Measurements from ENCODE around the gene STMN3. TPM values are rescaled to one million over a fixed set of nuclear protein-coding genes. Genes with fewer than 3 reads are reported as not detected.

The STMN3 gene
- total RNA-seq, 1 donor from 2014 or later = 5.5 TPM

DNA sequence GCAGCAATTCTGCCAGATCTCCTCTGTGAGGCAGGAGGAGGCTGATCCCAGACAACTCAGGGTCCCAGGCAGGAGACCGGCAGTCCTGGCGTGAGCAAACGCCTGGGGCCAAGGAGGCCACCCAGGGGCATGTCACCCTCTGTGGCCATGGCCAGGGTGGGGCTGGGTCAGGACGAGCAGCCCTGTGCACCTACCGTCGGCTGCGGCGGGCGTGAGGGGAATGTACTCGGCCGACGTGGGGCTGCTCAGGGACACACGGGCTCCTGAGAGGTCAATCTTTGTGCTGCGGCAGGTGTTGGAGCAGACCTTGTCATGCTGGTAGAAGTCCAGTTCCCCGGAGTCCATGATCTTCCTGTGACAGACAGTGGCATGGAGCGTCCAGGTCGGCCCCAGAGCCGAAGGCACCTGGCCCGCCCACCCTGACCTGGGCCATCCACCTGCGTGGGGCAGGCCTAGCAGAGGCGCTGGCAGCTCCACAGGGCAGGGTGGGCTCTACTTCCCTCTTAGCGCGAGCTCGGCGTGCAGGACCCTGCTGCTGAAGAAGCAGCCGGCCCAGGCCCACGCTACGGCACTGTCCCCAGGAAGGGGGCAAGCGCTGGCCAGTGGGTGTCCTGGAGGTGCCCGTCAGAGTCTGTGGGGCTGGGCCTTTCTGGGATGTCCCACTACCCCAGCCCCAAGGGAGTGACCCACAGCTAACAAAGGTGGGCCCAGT lies 57.7 kb downstream of the STMN3 start:
- Mint-ChIP-seq H3K4me1 (ENCODE audit: low read depth) (no peaks in the 10 kb centered on the region), H3K27ac (no peak overlapping the region), H3K9me3 (no peaks in the 10 kb centered on the region), H3K36me3 (ENCODE audit: low read depth) (peaks cover 35% of the 10 kb centered on the region), H3K27me3 (ENCODE audit: insufficient read depth) (no peaks in the 10 kb centered on the region), H3K4me3 (no peak overlapping the region)
- intact Hi-C loops (cut with micrococcal nuclease) = no loop called here
- DNase-seq (ENCODE audit: low spot score) = no peak

DNA sequence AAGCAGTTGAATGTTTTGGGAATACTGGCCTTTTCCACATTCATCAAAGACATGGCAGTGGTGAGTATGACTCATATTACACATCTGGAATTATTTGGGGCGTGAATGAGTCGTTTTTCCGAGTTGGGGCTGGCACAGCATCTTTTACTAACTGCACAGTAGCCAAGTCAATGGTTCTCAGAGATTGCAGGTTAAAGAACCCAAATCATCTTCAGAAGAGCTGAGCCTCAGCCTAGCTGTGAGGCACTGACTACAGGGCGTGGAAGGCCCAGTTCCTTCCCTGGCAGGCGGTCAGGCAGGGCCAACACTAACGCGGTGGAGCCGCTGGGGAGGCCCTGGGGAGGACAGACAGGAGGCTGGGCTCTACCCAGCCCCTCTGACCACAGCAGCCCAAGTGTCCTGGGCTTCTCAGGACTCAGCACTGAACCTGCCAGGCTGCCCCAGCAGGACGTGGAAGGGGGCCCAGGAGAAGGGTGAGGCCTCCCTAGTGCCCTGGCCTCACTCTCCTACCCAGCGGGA lies 59.1 kb downstream of the STMN3 start:
- intact Hi-C loops (cut with micrococcal nuclease) = no loop called here
- Mint-ChIP-seq H3K9me3 (no peaks in the 10 kb centered on the region), H3K27ac (no peak overlapping the region), H3K36me3 (ENCODE audit: low read depth) (peaks cover 31% of the 10 kb centered on the region), H3K27me3 (ENCODE audit: insufficient read depth) (no peaks in the 10 kb centered on the region), H3K4me1 (ENCODE audit: low read depth) (no peaks in the 10 kb centered on the region), H3K4me3 (no peak overlapping the region)
- no peak for DNase-seq (ENCODE audit: low spot score)

DNA sequence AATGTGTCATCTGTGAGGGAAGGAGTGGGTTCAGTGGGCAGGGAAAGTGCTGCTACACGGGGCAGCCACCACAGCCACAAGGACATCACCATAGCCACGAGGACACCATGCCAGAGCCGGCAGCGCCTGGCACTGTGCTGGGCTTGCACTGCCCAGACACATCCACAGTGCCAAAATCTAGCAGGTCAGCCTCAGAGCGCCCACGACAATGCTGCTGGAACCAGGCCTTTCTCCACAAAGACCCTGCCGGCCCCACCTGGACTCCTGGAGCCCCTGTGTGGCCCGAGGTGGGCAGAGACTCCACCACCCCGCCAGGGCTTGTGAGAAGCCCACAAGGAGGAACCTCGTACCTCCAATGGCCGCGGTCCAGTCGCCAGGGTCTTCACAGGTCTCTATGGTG lies 60.6 kb downstream of the STMN3 start:
- Mint-ChIP-seq H3K27ac (no peak overlapping the region), H3K9me3 (no peaks in the 10 kb centered on the region), H3K36me3 (ENCODE audit: low read depth) (peaks cover 26% of the 10 kb centered on the region), H3K4me3 (no peak overlapping the region), H3K4me1 (ENCODE audit: low read depth) (no peaks in the 10 kb centered on the region), H3K27me3 (ENCODE audit: insufficient read depth) (no peaks in the 10 kb centered on the region)
- no peak for DNase-seq (ENCODE audit: low spot score)
- intact Hi-C loops (cut with micrococcal nuclease) = no loop called here

DNA sequence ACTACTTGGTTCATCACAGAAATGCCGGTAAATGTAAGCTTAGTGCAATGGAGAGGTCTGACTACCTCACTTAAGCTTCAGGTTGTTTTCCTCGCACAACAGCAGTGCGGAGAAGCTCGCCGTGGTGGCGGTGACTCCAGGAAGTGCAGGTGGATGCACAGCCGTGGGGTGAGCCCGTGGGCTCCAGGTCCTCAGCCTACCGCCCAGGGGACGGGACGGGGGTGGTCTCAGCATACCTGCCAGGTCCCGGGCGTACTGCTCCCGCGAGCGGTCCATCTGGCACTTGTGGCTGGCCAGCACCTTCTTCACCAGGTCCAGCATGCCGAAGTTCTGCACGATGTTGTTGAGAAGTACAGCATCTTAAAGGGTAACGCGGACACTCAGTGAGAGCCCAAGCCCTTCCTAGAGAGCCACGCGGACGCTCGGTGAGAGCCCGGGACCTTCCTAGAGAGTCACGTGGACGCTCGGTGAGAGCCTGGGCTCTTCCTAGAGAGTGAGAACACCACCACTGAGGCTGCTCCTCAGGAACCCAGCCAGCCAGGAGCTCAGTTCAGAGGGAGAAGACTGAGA lies 61.4 kb downstream of the STMN3 start:
- no peaks in the 10 kb centered on the region for H3K27me3 Mint-ChIP-seq (ENCODE audit: insufficient read depth)
- no peak overlapping the region for H3K27ac Mint-ChIP-seq
- no peak overlapping the region for H3K4me3 Mint-ChIP-seq
- H3K9me3 Mint-ChIP-seq = no peaks in the 10 kb centered on the region
- no peak for DNase-seq (ENCODE audit: low spot score)
- intact Hi-C loops (cut with micrococcal nuclease) = no loop called here
- peaks cover 29% of the 10 kb centered on the region for H3K36me3 Mint-ChIP-seq (ENCODE audit: low read depth)
- no peaks in the 10 kb centered on the region for H3K4me1 Mint-ChIP-seq (ENCODE audit: low read depth)

DNA sequence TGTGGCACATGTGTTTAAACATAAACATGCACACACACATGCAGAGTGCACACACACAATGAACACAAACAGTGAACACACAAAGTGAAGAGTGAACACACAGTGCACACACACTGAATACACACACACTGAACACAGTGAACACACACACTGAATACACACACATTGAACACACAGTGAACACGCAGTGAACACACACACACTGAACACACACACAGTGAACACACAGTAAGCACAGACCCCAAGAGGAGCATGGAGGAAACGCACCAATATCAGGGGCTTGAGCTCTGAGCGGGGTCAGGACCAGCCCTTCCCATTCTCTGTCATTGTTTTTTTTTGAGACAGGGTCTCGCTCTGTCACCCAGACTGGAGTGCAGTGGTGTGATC lies 62.1 kb downstream of the STMN3 start:
- H3K4me3 Mint-ChIP-seq = no peak overlapping the region
- intact Hi-C loops (cut with micrococcal nuclease) = no loop called here
- no peaks in the 10 kb centered on the region for H3K27me3 Mint-ChIP-seq (ENCODE audit: insufficient read depth)
- DNase-seq (ENCODE audit: low spot score) = no peak
- no peak overlapping the region for H3K27ac Mint-ChIP-seq
- no peaks in the 10 kb centered on the region for H3K9me3 Mint-ChIP-seq
- H3K4me1 Mint-ChIP-seq (ENCODE audit: low read depth) = no peaks in the 10 kb centered on the region
- peaks cover 29% of the 10 kb centered on the region for H3K36me3 Mint-ChIP-seq (ENCODE audit: low read depth)

DNA sequence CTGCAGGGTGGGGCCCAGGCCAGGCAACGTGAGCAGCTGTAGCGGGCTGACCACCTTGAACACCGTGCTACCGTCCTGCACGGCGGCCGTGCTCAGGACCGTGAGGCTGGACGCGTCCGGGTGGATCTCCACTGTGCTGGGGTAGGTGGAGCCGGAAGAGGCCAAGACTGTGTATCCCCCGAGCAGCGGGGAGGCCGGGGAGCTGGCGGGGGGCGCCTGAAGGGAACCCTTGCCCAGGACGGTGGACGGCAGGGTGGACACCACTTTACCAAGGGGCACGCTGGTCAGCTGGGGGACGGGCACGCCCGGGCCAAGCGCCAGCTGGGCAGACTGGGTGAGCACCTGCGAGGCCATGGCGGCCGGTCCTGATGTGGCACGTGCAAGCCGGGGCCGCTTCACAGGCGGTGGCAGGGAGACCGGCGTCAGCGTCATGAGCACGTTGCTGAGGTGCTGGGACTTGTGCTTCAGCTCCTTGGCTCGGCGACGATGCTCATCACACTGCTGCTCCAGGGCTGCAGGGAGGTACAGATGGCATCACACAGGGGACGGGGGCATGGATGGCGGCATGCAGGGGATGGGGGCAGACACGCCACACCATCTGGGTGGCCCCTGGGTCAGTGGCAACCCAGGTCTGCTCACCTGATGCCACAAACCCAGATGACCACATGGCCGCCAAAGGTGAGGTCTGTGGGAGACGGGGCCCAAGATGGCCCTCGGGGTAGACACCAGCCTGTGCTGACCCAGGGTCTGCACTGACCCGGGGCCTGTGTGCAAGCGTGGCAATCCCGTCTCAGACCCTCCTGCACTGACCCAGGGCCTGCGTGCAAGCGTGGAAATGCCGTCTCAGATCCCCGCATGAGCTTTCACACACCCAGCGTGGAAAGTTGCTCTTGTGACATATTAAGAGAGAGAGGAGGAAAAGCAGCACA lies 62.7 kb downstream of the STMN3 start:
- DNase-seq (ENCODE audit: low spot score) = no peak
- Mint-ChIP-seq H3K36me3 (ENCODE audit: low read depth) (peaks cover 28% of the 10 kb centered on the region), H3K4me1 (ENCODE audit: low read depth) (no peaks in the 10 kb centered on the region), H3K4me3 (no peak overlapping the region), H3K27me3 (ENCODE audit: insufficient read depth) (no peaks in the 10 kb centered on the region), H3K9me3 (no peaks in the 10 kb centered on the region), H3K27ac (no peak overlapping the region)
- intact Hi-C loops (cut with micrococcal nuclease) = no loop called here

Other genes with a start within 250 kb of the STMN3 start
- not detected in 2 replicates for gene KCNQ2, start 180.8 kb downstream of the STMN3 start, total RNA-seq
- gene EEF1A2, start 154.3 kb downstream of the STMN3 start, total RNA-seq = 0.80 and 1.1 TPM in 2 replicates
- 117 and 122 TPM in 2 replicates for gene PPDPF, start 132.7 kb downstream of the STMN3 start, total RNA-seq
- gene PTK6, start 116.0 kb downstream of the STMN3 start, total RNA-seq = 0.16 and 0.29 TPM in 2 replicates
- not detected in 2 replicates for gene SRMS, start 105.7 kb downstream of the STMN3 start, total RNA-seq
- gene FNDC11, start 99.3 kb downstream of the STMN3 start, total RNA-seq = 0.15 and 0.26 TPM in 2 replicates
- 17.9 and 18.9 TPM in 2 replicates for gene HELZ2, start 79.2 kb downstream of the STMN3 start, total RNA-seq
- 13.4 and 13.7 TPM in 2 replicates for gene GMEB2, start 26.3 kb downstream of the STMN3 start, total RNA-seq
- gene RTEL1, start 4.9 kb upstream of the STMN3 start, total RNA-seq = 54.4 and 55.5 TPM in 2 replicates
- gene TNFRSF6B, start 43.2 kb upstream of the STMN3 start, total RNA-seq = not detected in 2 replicates
- gene ARFRP1, start 54.6 kb upstream of the STMN3 start, total RNA-seq = 71.8 and 73.5 TPM in 2 replicates
- gene ZGPAT, start 54.6 kb upstream of the STMN3 start, total RNA-seq = 34.5 and 36.7 TPM in 2 replicates
- 12.1 TPM in 2 replicates for gene LIME1, start 83.2 kb upstream of the STMN3 start, total RNA-seq
- 34.7 and 38.3 TPM in 2 replicates for gene SLC2A4RG, start 86.4 kb upstream of the STMN3 start, total RNA-seq
- 1.1 and 1.2 TPM in 2 replicates for gene ZBTB46, start 177.8 kb upstream of the STMN3 start, total RNA-seq
- not detected in 2 replicates for gene ABHD16B, start 208.1 kb upstream of the STMN3 start, total RNA-seq
- gene TPD52L2, start 211.8 kb upstream of the STMN3 start, total RNA-seq = 65.9 and 73.2 TPM in 2 replicates
- 47.5 and 48.2 TPM in 2 replicates for gene DNAJC5, start 241.7 kb upstream of the STMN3 start, total RNA-seq

Measured in activated T-helper 1 cell treated with anti-CD3 and anti-CD28 coated beads, Interleukin-12 subunit alpha, Interleukin-12 subunit beta, Interleukin-2, Interleukin-4 antibody, amounts not matched to agents 30 ng/mL and 10 ng/mL and 1 ng/mL, durations not matched to agents 14 hours and 24 hours and 36 hours (primary cell).